Ammon's horn (tissue), 1 donor: ENCODE results near the gene ABCB9.
A peak's percentile ranks its signal among the peaks of the same experiment; 100 is the strongest.

ENCODE experiments used
- DNase-seq: peaks from one replicate; pipeline ENCODE4 v3.0.0-alpha.2; 2016; ENCODE audit warnings: low spot score

Gene ABCB9

GRCh38 chr12:122981587-122982476, 15.6 kb upstream of the ABCB9 start:
- no peak for DNase-seq

- DNase-seq: no peak
Measured at GRCh38 chr12:122981036-122981471, 14.8 kb upstream of the ABCB9 start.

DNA sequence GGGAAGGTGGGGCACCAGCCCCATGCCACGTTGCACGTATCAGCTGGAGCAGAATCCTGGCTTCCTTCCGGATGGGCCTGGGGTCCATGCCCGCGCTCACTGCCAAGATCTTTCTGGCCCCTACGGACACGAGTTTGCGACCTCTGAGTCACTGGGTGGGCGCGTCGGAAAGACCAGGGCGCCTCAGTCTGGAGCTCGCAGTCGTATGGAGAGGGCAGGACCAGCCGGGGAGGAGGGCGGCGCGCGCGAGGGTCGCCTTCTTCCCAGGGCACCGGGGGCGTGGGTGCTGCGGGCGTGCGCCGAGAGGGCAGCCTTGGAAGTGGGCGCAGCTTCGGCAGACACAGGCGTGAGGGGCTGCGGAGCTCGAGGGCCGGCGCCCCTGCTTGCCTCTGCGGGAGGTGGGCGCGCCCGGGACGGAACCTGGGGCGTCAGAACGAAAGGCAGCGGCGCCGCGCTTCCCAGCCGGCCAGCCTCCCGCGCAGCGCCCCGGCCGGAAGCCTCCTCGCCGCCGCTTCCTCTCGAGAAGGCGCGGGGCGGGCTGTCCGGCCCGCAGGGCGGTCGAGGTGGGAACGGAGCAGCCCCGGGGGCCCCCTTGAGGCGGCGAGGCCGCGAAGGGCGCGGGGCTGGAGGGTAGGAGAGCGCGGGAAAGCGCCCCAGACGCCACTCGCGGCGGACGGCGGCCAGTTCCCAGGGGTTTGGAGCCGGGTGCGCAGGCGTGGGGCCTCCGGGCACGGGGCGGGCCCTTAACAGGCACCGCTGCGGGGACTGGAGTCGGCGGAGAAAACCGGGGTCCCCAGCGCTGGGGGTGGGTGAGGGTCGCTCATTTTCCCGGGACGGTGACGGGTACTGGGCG, 14.1 kb upstream of the ABCB9 start, which contains the start of gene ARL6IP4:
TSS of gene ARL6IP4 (plus strand) at position 499 of the 853 bp plus-strand sequence. CDS start 459 bp downstream, outside the sequence.
- DNase-seq: peak; percentile 71

- DNase-seq: no peak
Measured at GRCh38 chr12:122979908-122980182, 13.6 kb upstream of the ABCB9 start.

DNA sequence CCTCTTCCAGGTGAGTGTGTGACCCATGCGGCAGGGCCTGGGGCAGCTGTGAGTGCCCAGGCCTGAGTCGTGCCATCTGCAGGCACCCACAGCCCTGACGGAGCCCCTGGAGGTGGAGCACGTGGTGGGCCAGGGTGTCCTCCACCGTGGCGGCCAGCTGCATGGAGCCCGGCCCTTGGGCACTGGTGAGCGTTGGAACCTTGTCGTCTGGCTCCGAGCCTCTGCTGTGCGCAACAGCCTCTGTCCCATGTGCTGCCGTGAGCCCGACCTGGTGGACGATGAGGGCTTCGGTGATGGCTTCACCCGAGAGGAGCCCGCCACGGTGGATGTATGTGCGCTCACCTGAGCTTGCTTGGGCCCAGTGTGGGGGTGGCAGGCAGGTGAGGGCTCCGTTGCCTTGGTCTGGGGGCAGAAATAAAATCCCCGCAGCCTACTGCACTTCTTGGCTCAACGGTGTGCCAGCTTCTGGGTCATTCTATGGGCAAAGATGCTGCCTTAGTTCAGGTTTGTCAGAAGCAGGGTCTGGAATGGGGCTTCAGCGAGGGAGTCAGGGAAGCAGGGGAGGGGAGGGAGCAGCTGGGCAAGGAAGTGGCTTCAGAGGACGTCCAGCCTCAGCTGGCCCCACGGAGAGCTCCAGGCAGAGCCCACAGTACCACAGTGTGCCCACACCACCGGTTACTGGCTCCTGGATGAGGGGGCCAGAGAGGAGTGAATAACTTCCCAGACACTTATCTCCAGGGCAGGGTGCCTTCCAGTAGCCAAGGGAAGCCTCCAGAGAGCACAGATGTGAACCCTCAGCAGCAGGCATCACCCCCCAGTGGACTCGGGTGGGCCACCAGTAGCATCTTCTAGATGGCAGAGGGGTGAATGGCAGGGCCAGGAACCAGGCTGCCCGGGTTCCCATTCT, 13.0 kb upstream of the ABCB9 start:
- DNase-seq: no peak

DNA sequence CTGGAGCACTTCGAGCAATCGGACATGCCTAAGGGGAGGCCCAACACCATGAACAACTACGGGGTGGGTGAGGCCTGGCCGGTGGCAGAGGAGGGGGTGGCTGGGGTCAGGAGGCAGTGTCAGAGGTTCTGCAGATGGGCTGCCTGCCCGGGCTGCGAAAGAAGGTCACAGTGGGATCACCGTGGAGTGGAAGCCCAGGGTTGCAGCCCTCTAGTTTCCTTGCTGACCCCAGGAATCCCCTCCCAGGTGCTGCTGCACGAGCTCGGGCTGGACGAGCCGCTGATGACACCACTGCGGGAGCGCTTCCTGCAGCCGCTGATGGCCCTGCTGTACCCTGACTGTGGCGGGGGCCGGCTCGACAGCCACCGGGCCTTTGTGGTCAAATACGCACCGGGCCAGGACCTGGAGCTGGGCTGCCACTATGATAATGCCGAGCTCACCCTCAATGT, 12.3 kb upstream of the ABCB9 start:
- no peak for DNase-seq

DNA sequence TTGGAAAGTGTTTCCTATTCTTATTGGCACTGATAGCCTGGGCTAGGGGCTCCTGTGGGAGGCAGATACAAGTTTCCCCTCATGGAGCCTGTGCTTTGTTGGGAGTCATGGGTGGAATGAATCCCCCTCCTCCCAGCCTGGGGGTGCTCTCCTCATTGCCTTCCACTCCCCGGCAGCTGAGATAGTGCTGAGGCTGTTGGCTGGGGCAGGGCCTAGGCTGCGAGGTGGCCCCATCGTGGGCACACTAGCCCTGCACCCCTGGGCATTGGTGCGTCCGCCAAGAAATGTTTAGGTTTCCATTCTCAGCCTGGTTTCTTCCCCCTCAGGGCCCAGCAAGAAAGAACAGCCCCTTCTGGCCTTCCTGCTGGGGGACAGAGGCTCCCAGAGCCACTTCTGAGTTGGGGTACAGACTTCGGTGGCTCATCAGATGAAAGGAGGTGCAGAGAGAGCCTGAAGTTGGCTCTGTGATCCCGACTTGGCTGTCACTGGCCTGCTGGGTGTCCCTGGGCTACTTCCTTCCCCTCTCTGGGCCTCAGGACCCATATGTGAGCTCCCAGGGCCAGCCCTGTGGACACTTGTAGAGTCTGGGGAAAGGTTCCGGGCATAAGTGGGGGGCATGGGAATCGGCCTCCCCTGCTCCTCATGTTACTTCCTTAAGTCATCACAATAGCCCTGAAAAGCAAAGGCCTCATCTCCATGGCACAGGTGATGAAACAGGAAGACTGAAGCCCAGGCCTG, 11.6 kb upstream of the ABCB9 start:
- DNase-seq: no peak

GRCh38 chr12:122977153-122977552, 10.9 kb upstream of the ABCB9 start:
- no peak for DNase-seq

- DNase-seq: no peak
Measured at GRCh38 chr12:122976648-122976975, 10.3 kb upstream of the ABCB9 start.

DNA sequence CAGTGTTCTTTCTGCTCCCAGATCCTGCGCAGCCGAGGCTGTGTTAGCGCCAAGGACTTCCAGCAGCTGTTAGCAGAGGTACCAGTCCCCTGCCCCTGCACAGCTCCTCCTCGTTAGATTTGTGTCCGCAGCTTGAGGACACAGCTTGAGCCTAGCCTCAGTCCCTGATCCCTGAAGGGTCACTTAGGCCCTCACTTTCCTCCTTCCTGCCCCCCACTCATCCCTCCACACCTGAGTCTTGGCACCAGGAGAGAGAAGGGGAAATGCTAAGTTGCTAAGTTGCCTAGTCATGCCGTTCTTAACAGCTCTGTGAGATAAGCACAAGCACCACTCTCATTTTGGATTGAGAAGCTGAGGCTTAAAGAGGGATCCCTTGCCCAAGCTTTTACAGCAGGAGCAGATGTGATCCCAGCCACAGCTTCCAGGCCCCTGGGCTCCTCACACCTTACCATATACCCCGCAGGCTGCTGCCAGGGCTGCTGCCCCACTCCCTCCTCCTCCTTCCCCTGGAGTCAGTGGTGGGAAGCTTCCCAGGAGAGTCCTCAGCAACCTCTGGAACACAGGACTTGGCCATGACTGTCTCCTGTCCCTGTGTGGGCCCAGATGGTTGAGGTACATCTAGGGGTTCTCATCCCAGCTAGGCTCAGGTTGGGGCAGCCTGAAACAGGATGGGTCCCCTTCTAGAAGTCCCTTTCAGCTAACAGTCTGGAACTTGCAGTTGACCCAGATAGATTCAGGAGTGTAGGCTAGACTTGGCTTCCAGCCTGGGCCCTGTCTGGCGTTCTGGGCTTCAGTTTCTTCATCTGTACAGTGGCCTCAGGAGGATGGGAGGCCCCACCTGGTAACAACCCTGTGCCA, 9.8 kb upstream of the ABCB9 start:
- DNase-seq: no peak

DNA sequence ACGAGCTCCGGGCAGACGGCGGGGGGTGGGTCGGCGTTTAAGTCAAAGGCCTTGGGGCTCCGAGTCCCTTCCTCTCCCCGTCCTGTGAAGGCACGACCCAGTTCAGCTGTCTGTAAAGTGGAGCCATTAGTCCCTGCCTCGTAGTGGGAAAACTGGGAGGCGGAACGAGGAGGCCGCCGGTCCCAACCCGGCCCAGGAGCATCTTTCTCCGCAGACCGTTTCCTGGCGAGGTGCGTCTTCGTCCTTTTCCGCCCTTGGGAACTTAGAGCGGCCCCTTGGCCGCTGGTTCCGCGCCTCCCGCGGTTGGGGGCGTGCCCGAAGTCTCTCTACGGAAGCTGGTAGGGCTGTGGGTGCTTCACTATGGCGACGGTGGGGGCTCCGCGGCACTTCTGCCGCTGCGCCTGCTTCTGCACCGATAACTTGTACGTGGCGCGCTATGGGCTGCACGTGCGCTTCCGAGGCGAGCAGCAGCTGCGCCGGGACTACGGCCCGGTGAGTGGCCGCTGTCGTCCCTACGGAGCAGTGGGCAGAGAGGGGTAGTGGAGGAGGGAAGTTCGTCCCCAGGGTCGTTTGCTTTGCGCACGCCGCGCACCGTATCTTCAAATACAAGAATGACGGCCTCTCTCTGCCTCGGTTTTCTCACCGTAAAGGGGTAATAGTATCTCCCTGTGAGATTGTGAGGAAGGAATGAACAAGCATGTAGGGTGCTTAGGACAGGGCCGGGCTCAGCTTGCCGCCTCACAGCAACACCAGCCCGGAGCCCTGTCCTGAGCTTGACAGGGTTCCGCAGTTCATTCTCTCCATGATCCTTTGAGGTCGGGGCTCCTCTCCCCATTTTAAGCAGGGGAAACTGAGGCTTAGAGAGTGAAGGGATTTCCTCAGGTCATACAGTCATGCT, 8.9 kb upstream of the ABCB9 start, which contains the start of gene OGFOD2:
TSS of gene OGFOD2 (plus strand) at position 353 of the 898 bp plus-strand sequence. CDS start at position 361, 8 bp downstream.
- peak; percentile 90 for DNase-seq

DNA sequence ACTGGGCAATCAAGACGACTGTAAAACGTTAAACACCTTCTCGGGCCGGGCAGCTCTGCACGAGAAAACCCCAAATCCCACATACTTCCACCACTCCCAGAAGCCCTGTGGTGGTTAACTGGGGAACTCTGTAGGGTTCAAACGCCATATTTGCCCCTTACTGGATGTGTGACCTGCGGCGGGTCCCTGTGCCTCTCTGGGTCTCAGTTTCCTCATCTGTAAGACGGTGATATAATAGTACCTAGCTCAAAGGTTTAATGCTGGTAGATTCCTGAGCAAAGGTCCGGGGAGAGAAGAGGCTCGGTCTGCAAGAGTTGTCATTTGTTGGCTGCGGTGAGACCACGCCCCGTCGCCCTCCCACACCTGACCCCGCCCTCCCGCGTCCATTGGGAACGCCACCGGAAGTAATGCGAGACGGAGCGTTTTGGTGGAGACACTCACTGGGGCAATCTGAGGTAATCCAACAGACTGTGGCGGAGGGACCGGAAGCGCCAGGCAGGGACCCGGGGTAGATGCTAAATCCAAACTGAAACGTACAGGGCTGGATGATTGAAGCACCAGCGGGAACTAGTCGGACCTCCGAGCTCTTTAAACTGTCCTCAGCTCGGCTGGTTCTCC, 8.1 kb upstream of the ABCB9 start:
- peak; percentile 98 for DNase-seq

DNA sequence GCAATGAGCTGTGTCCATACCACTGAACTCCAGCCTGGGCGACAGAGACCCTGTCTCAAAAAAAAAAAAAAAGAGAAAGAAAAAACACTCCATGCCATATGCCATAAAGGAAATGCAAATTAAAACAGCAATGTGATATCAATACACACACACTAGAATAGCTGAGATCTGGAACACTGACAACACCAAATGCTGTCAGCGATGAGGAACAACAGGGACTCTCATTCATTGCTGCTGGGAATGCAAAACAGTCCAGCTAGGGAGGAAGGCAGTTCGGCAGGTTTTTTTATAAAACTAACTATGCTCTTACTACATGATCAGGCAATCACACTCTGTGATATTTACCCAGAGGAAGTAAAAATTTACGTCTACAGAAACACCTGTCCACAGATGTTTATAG, 3.4 kb upstream of the ABCB9 start:
- DNase-seq: peak; percentile 82

DNA sequence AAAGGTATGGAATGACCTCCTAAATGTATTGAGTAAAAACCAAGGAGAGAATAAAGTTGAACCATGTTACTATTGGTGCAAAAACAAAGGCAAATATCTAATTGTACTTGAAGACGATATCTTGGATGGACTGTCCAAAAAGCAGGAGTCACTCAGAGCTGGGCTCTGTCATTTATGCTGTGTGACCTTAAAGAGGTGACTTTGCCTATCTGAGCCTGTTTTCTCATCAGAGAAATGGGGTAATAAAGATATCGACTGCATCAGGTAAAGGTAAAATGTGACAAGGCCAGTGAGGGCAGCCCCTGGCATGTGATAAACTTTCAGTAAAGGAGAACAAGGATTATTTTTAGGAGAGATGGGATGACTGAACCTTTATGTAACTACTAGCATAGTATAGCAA, 1.8 kb upstream of the ABCB9 start:
- no peak for DNase-seq

DNA sequence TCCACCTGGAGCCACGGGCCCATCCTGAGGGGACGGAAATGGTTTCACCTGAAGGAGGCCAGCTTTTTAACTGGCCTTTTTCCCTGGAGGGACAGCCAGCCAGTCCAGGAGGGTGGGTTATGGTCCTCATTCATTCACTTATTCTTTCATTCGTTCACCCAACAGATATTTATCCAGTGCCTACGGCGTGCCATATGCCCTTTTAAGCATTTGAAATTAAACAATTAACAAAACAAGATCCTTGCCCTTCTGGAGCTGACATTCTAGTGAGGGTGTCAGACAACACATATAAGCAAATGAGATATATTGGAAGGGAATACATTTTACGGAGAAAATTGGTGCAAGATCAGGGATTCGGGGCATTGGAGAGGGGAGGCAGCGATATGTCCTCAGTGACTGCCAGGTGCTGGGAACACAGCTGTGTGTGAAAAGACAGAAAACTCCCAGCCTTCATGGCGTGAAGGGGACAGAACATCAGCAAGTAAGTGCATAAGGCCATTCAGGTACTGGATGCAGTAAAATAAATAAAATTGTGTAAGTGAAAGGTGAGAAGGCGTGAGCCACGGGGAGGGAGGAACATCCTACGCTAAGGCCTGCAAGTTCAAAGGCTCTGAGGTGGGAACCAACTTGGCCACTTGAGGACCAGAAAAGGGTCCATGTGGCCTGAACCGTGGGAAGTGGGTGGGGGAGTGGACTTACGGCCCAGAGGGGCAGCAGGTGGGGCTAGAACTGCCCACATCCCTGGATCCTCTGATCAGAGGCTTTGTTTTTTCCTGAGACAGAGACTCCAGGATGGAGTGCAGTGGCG, 684 bp upstream of the ABCB9 start:
- no peak for DNase-seq

DNA sequence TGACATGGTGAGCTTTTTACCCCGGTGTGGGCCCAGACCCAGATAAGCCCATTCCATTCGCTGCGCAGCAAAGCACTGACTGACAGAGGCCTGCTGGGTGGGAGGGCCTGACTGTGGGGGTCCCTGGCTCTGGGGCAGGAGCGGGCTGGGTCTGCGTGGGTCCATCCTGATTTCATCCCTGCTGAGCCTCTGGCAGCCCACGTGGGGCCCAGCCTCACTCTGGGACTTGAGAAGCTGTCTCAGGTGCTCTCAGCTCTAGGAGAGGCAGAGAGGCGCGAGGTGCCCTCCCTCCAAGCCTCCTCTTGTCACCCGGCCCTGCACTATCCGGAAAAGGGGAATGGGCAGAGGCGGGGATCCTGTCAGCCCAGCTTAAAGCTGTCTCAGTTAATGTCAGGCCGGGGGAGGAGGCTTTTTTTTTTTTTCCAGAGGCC, 927 bp downstream of the ABCB9 start:
- no peak for DNase-seq

GRCh38 chr12:122964439-122965257, 1.6 kb downstream of the ABCB9 start:
- no peak for DNase-seq
